Measurements from ENCODE around the gene DCANP1.

GRCh38 chr5:135489466-135490244, 42.5 kb upstream of the DCANP1 start:
- TF ChIP-seq, protein P1, sequence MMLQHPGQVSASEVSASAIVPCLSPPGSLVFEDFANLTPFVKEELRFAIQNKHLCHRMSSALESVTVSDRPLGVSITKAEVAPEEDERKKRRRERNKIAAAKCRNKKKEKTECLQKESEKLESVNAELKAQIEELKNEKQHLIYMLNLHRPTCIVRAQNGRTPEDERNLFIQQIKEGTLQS (IDR thresholded peaks at IDR 0.05) = no peak
- TF ChIP-seq SP1 (IDR thresholded peaks at IDR 0.05) (no peak), JUND (IDR thresholded peaks at IDR 0.05) (no peak), RAD21 (IDR thresholded peaks at IDR 0.05) (no peak)
- TF ChIP-seq, protein P2, sequence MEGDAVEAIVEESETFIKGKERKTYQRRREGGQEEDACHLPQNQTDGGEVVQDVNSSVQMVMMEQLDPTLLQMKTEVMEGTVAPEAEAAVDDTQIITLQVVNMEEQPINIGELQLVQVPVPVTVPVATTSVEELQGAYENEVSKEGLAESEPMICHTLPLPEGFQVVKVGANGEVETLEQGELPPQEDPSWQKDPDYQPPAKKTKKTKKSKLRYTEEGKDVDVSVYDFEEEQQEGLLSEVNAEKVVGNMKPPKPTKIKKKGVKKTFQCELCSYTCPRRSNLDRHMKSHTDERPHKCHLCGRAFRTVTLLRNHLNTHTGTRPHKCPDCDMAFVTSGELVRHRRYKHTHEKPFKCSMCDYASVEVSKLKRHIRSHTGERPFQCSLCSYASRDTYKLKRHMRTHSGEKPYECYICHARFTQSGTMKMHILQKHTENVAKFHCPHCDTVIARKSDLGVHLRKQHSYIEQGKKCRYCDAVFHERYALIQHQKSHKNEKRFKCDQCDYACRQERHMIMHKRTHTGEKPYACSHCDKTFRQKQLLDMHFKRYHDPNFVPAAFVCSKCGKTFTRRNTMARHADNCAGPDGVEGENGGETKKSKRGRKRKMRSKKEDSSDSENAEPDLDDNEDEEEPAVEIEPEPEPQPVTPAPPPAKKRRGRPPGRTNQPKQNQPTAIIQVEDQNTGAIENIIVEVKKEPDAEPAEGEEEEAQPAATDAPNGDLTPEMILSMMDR (IDR thresholded peaks at IDR 0.05; ENCODE audit: low read depth, low read length, missing input control) = no peak
